Ramos (cell line): ENCODE results near the gene KIF3A.

Experiments
- in situ Hi-C: fragments of 300-500 bp; cut with MboI; formaldehyde crosslinking; loops from one replicate; pipeline ENCODE4 v1.14.3; 2022; ENCODE audit warnings: low sequenced_read_pairs; ENCODE audit not compliant: unreplicated experiment

The KIF3A gene

DNA sequence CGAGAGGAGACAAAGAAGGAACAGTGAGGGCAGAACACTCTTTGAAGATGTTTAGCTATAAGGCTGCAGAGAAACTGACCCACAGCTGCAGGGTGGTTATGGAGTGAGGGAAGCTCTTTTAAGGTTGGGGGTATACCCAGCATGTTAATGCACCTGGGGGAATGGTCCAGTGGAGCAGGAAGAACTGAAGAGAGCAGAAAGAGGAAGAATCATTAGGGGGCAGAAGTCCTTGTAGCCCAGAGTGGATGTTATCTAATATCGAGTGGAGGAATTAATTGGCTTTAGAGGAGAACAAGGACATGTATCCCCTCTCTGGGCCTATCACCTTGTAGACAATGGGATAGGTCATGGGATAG lies 55.9 kb downstream of the KIF3A start:
- in situ Hi-C loops = loop anchor here (10.0 kb wide), 1 partner anchor 267 kb away; no protein-coding TSS in a partner anchor

DNA sequence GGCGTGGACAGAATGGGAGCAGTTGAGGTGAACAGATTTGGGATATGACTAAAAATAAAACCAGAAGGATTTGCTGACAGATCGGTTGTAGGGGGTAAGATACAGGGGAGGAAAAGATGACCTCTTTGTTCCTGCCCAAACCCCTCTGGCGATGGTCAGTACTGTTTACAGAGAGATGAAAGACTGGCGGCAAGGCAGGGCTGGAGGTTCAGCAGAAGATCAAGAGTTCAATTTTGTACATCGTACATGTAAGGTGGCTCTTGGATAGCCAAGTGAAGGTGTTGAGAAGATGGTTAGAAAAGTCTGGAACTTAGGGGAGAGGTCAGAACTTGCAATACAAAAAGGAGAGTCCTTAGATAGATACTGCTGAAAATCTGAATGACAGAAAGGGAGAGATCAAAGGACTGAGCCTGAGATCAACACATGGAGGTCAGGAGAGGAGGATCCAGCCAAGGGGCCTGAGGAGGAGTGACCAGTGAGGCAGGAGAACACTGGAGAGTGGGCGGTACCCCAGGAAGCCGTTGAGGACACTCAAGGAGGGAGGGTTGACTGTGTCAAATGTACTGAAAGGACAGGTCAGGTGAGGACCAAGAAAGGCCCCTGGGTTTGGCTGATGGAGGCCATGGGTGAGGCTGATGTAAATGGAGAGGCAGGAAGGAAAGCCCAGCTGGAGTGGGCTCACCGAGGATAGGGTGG lies 56.4 kb downstream of the KIF3A start:
- in situ Hi-C loops = loop anchor here (10.0 kb wide), 1 partner anchor 266 kb away; no protein-coding TSS in a partner anchor

DNA sequence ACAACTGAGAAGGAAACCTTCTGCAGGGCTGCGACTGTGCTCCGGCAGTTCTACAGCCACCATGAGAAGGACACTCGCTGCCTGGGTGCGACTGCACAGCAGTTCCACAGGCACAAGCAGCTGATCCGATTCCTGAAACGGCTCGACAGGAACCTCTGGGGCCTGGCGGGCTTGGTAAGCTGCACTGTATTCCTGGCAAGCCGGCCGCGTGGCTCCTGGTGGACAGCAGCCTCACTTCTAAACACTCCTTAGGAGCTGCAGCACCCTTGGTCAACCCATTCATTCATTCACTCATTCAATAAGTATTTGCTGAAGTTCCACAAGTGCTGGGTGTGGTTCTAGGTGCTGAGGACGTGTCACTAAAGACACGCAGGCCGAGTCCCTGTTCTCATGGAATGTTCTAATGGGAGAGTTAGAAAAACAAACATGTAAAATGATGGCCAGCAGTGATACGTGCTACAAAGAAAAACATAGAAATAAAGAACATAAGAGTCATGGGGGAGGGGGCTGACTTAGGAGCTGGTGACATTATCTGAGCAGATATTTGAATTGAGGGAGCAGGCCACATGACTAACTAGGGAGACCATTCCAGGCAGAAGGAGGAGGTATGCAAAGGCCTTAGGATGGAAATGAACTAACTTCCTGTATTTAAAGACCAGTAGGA lies 57.5 kb downstream of the KIF3A start:
- in situ Hi-C loops = loop anchor here (10.0 kb wide), 1 partner anchor 265 kb away; no protein-coding TSS in a partner anchor

DNA sequence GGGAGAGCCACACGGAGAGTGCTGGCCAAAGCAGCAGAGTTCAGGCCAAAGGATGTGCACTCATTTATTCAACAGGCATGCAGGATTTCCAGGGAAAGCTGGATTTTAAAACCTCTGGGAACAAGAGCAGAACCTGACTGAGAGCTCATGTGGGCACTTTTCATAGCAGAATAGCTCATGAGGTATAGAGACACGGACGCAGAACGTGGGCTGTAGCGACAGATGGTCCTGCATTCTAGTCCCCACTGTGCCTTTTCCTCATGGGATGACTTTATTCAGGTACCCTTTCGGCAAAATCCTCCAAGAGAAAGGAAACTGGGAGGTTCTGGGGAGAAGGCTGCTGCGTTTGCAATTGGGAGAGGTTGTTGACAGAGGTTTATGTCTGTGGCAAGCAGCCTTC lies 58.2 kb downstream of the KIF3A start:
- in situ Hi-C loops = no loop called here

DNA sequence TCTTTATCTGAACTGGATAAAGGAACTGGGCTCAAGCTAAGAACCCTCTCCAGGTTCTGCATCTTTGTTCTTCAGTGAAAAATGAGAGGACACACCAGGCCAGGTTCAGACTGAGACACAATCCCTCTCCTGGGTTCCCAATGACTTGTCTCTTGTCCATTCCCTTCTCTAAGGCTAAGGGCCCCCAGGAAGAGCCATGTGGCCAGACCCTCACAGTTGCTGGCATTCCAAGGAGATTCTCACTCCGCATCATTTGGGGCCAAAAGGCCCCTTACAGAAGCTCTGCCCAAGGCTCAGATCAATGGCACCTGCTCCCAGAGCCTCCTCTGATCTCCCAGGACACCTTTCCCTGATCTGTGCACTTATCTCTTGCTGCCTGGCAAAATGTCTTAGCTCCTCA lies 58.6 kb downstream of the KIF3A start:
- in situ Hi-C loops = no loop called here

DNA sequence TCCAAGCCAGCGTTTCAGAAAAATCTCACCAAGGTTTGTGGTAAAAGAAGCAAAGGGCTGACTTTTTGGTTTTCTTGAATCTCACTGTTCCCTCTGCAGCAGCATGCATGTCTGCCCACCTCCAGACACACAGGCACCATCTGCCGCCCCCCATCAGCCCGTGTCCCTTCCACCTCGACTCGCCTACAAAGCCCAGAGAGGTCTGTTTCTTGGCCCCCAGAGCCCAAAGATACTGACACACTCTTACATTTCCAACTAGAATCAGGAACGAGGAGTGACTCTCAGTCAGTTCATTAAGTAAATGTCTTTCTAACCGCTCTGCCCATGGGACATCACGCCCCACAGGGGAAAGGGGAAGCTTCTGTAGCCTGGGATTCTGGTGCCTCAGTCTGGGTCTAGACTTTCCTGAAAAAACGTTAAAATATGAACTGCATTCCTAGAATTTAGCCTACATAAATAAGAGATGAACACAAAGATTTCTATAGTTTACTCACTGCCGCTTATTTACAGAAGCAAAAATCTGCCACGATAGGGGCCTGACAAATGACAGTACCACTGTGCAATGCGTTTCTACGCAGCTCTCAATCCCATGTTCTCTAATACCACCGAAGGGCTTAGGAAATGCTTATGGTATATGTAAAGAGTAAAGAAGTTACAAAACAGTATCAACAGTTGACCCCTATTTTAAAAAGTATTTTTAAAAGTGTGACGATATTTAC lies 59.5 kb downstream of the KIF3A start:
- in situ Hi-C loops = no loop called here

DNA sequence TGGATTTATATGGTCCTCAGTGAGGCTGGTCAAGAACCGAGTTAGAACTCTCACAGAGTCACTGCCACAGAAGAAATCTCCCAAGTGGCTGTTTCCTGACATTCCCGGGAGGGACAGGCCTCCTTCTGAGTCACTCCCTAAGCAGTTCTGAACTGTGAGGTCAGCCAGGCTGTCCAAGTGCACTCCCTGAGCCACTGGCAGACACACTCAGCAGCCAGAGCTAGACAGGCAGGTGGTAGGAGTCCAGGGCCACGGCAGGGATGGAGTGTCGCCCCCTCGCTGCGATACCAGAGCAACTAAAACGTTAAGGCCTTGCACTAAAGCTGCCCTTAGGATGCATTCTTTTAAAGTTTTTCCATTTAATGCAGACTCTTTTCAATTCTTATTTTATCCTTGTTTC lies 60.2 kb downstream of the KIF3A start:
- in situ Hi-C loops = no loop called here

DNA sequence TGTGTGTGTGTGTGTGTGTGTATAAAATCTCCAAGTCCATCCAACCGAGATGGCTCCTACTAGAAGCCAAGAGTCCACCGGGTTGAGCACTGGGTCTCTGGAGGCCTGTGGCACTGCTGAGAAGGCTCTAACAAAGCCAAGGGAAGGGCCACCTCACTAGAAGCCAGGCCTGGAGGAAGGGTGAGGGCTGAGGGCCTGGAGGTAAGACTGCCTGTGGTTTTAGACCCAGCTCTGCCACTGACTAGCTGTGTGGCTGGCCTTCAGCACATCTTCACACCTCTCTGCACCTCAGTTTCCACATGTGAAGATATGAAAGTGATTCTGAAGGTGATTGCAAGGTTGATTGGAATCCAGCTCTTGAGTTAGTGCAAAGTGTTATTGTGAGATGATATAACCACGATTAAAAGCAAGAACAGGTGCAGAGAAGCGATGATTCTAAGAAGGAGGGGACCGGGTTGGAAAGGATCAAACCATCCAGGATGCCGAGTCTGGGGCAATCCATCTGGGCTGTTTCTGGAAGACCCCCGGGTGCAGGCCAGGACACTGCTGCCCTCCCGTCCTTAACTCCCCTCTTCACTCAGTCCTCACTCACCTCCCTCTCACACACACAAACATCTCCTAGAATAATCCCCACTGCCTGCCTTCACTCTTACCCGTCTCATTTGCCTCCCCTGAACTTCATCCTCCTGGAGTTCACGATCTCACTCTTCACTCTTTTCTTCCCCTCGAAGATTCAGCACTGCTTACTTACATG lies 61.2 kb downstream of the KIF3A start:
- in situ Hi-C loops = no loop called here

DNA sequence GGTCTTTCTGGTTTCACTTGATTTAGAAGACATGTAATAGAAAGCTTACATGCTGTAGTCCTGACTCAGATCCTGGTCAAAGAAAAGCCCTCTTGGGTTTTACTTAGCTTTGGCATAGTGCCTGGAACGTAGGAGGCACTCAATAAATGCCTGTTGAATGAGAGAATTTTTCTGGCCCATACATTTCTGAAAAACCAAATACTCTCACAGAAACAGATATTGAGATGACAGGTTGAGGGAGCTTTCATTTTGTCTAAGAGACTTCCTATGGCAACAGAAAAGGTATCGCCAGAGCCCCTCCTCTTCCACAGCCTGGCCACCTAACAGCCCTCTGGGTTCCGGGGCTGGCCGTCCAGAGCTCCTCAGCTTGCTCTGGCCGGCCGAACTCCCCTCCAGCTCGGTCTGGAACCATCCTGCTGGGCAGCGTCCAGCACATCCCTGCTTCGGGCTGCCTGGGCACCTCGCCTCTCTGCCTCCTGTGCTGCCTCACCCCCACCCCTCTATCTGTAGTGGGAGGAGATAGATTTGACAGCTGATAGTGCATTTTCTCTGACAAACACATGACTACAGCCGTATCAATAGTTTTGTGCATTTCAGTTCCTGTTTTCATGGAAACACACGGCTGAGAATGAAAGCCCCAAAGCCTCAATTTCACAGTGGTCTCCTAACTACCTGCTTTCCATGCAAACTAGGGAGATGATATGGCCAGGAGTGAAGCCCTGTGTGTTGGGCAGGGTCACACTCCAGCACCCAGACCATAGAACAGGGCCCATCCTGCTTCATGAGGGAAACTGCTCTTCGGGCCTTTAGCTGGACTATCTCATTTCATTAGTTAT lies 62.5 kb downstream of the KIF3A start:
- in situ Hi-C loops = no loop called here

DNA sequence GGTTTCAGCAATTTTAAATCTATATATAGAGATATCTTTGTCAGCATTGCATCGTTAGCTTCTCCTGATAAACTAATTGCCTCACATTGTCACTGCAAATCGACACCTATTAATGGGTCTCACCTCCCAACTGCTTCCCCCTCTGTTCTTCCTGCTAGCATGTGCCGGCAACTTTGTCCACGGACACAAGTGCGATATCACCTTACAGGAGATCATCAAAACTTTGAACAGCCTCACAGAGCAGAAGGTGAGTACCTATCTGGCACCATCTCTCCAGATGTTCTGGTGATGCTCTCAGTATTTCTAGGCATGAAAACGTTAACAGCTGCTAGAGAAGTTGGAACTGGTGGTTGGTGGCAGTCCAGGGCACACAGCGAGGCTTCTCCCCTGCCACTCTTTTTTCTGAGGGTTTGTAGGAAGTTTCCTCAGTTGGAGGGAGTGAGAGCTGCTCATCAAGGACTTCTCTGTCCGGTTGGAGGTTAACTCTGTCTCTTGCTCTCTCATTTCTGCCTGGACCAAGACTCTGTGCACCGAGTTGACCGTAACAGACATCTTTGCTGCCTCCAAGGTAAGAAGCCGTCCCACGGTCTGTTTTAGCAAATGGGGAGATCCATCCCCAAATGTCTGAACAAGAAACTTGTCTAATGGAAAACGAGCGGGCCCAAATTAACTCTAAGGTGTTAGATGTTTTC lies 63.3 kb downstream of the KIF3A start, which contains the start of gene IL4:
Gene IL4 (plus strand): TSS at position 51 of the 692 bp plus-strand sequence. CDS start 62 bp downstream, at position 113.
- in situ Hi-C loops = no loop called here

DNA sequence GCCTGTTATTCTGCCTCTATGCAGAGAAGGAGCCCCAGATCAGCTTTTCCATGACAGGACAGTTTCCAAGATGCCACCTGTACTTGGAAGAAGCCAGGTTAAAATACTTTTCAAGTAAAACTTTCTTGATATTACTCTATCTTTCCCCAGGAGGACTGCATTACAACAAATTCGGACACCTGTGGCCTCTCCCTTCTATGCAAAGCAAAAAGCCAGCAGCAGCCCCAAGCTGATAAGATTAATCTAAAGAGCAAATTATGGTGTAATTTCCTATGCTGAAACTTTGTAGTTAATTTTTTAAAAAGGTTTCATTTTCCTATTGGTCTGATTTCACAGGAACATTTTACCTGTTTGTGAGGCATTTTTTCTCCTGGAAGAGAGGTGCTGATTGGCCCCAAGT lies 63.9 kb downstream of the KIF3A start:
- in situ Hi-C loops = no loop called here

DNA sequence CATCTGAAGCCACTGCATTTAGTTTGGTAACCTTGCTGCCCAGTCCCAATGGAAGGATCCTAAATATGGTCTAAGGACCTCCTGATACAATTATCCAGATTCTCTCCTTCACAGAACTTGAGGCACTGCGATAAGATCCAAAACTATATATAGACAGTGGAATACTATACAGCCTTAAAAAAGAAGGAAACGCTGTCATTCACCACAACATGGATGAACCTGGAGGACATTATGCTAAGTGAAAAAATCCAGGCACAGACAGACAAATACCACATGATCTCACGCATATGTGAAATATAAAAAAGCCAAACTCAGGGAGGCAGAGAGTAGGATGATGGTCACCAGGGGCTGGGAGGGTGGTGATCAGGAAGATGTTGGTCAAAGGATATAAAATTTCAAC lies 66.3 kb downstream of the KIF3A start:
- in situ Hi-C loops = no loop called here

DNA sequence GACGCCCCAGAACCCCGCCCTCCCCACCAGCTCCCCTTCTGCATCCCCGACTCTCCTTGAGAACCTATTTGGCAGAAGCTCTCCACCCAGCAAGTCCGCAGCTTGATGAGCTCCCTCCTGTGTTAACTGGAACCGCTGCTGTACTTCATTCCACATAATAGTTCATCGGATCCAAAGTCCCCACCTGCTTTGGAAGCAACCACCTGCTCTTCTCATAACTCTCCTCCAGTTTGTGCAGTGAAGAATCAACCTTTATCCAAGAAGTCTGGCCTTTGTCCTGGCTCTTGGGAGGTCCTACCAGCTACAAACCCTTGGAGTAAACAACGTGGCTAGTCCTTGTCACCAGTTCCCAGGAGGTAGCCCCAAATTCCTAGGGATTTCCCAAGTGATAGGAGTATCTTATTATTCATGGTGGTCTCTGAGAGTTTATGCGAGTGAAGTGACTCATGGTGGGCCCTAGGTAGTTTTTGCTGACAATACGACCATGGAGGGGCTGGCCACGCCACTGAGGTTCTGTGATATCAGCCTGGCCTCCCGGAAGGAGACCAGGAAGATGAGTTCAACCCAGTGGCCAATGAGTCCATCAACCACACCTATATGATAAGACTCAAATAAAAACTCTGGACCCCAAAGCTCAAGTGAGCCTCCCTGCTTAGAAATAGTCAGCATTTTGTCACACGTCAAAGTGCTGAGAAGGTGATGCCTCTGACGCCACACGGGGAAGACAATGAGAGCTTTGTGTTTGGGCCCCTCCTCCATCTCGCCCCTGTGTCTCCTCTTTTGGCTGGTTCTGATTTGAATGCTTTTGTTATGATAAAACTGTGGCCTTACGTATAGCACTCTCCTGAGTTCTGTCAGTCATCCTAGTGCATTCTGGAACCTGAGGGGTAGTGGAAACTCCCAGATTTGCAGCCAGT lies 67.1 kb downstream of the KIF3A start:
- in situ Hi-C loops = no loop called here

DNA sequence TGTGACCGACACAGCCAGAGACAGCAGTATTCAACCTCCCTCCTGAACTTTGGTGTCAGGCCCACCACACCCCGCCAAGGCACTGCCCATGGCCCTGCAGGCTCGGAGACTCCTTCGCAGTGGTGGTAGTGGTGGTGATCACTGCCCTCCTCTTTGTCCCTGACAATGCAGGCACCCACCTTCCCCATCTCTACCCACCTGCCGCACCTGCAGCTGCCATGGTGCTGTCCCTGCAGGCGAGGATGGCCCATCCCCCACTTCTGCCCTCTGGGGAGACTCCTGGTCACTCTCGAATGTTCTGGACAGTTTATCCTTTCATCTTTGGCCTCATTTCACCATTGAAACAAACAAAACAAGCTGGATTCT lies 67.9 kb downstream of the KIF3A start:
- in situ Hi-C loops = no loop called here

DNA sequence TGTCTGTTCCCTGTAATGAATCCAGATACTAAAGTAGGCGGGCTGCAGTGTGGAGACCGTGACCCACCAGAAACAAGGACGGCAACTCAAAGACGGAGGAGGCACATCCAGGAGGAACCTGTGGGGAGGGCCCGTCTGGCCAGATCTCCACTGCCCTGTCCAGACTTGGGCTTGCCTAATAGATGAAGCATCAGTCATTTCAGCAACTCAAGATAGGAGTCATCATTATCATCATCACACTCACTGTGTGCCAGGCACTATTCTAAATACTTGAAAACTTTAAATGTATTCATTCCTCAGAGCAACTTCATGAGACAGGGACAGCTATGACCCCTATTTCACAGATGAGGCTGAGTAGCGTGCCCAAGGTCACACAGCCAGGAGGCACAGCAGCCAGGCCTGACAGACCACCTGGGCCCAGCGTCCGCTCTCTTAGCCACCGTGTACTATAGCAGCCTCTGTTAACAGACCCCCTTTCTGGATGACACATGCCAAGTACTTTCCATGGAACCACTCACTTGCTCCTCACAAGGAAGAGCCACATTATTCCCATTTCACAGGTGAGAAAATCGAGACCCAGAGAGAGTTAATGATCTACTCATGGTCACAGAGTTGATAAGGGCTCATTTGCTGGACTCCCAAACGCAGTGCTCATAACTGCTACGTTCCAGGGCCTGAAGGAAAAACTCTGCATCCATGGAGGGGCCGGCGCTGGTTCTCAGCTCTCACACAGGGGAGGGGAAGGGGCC lies 68.5 kb downstream of the KIF3A start:
- in situ Hi-C loops = no loop called here

DNA sequence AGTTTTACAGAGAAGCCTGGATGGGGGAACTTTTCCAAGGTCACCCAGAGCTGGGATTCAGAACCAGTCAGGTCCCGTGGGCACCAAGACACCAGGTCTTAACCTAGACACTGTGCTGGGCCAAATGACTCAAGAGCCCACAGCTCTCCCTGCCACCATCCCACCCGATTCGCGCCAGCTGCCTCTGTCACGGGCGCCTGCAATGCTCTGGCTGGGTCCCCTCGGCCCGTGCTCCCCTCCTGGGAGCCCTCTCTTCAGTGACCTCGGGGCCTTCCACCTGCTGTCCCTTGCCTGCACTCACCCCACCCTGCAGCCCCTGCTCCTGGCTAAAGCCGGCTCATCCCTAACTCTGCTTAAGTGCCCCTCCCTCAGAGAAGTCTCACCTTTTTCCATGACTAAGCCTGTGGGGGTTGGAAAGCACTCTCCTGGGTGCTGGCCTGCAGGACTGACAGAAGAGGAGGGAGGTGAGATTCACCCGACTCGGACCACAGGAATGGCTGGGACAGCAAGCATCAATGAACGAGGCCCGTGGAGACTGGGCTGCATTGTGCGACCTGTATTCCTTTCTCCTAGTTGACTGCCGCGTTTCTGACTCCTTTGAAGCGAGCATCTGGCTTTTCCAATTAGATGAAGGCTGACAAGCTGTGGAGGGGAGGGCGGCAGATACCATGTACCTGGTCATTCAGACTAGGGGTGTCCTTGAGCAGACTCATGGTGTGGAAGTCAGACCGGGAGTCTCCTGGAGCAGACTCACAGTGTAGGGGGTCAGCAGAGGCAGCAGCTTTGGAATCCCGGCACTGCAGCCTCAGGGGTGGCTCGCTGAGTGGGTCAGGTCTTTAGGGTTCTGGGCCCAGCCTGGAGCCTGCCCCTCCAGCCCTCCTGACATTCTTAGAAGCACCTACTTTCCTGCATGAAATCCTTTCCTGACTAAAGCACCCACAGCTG lies 69.3 kb downstream of the KIF3A start:
- in situ Hi-C loops = no loop called here
